Measurements from ENCODE around the gene KLF9.

The KLF9 gene

GRCh38 chr9:70395652-70396051 is 18.8 kb downstream of the KLF9 start:
- in situ Hi-C loops (cut with HindIII; ENCODE audit: low pct_ligation_motif_present, low sequenced_read_pairs): no loop called here
- TF ChIP-seq CTCF (IDR thresholded peaks at IDR 0.05; ENCODE audit: low read depth, low read length, missing control alignments): no peak
- Histone ChIP-seq H3K27ac (no peak overlapping the region), H3K4me3 (ENCODE audit: low read depth, low read length) (no peak overlapping the region), H3K27me3 (replicated peaks) (no peaks in the 10 kb centered on the region), H3K36me3 (replicated peaks) (no peaks in the 10 kb centered on the region)
- no peak for DNase-seq

GRCh38 chr9:70392850-70393249 is 21.6 kb downstream of the KLF9 start:
- in situ Hi-C loops (cut with HindIII; ENCODE audit: low pct_ligation_motif_present, low sequenced_read_pairs): no loop called here
- no peak overlapping the region for H3K4me3 ChIP-seq (ENCODE audit: low read depth, low read length)
- no peaks in the 10 kb centered on the region for H3K27me3 ChIP-seq (replicated peaks)
- no peak for DNase-seq
- H3K36me3 ChIP-seq (replicated peaks): no peaks in the 10 kb centered on the region
- no peak overlapping the region for H3K27ac ChIP-seq
- TF ChIP-seq CTCF (IDR thresholded peaks at IDR 0.05; ENCODE audit: low read depth, low read length, missing control alignments): no peak

- in situ Hi-C loops (cut with HindIII; ENCODE audit: low pct_ligation_motif_present, low sequenced_read_pairs): no loop called here
- peak; percentile 52 for TF ChIP-seq CTCF (IDR thresholded peaks at IDR 0.05; ENCODE audit: low read depth, low read length, missing control alignments)
- H3K36me3 ChIP-seq (replicated peaks): no peaks in the 10 kb centered on the region
Observed at GRCh38 chr9:70392189-70392588, 22.3 kb downstream of the KLF9 start.

GRCh38 chr9:70390933-70391341 is 23.5 kb downstream of the KLF9 start:
- Histone ChIP-seq H3K27me3 (replicated peaks) (no peaks in the 10 kb centered on the region), H3K27ac (no peak overlapping the region), H3K36me3 (replicated peaks) (peaks cover 6% of the 10 kb centered on the region), H3K4me3 (ENCODE audit: low read depth, low read length) (no peak overlapping the region)
- in situ Hi-C loops (cut with HindIII; ENCODE audit: low pct_ligation_motif_present, low sequenced_read_pairs): no loop called here
- TF ChIP-seq CTCF (IDR thresholded peaks at IDR 0.05; ENCODE audit: low read depth, low read length, missing control alignments): no peak
- DNase-seq: no peak

More at GRCh38 chr9:70392189-70392588, 22.3 kb downstream of the KLF9 start:
- Histone ChIP-seq H3K4me3 (ENCODE audit: low read depth, low read length) (no peak overlapping the region), H3K27me3 (replicated peaks) (no peaks in the 10 kb centered on the region), H3K27ac (no peak overlapping the region)
- no peak for DNase-seq

GRCh38 chr9:70389621-70390266 is 24.7 kb downstream of the KLF9 start:
- Histone ChIP-seq H3K27me3 (replicated peaks) (no peaks in the 10 kb centered on the region), H3K27ac (no peak overlapping the region), H3K4me3 (ENCODE audit: low read depth, low read length) (no peak overlapping the region), H3K36me3 (replicated peaks) (peaks cover 7% of the 10 kb centered on the region)
- peak; percentile 1 for TF ChIP-seq CTCF (IDR thresholded peaks at IDR 0.05; ENCODE audit: low read depth, low read length, missing control alignments)
- no peak for DNase-seq
- in situ Hi-C loops (cut with HindIII; ENCODE audit: low pct_ligation_motif_present, low sequenced_read_pairs): no loop called here

GRCh38 chr9:70389188-70389587 is 25.3 kb downstream of the KLF9 start:
- no peaks in the 10 kb centered on the region for H3K27me3 ChIP-seq (replicated peaks)
- no peak overlapping the region for H3K27ac ChIP-seq
- H3K4me3 ChIP-seq (ENCODE audit: low read depth, low read length): no peak overlapping the region
- TF ChIP-seq CTCF (IDR thresholded peaks at IDR 0.05; ENCODE audit: low read depth, low read length, missing control alignments): no peak
- peaks cover 7% of the 10 kb centered on the region for H3K36me3 ChIP-seq (replicated peaks)
- DNase-seq: no peak
- in situ Hi-C loops (cut with HindIII; ENCODE audit: low pct_ligation_motif_present, low sequenced_read_pairs): no loop called here
